NK-92 (cell line): ENCODE data around the gene SHMT1.
"Not testable (repeated sequence)": the region's sequence is repeated elsewhere in the genome, so short reads cannot be mapped to it uniquely, and the experiment has no call there.

Experiments used
- DNase-seq: peaks from one replicate; lab custom pipeline; 2025; ENCODE audit not compliant: unreplicated experiment; lab: John Stamatoyannopoulos, UW

SHMT1 gene

GRCh38 chr17:18363101-18364049 lies at the start of gene SHMT1:
SHMT1 (minus strand) TSS chr17:18363550; CDS start chr17:18355981, 7,569 bp downstream.
- peak; percentile 35 for DNase-seq

DNA sequence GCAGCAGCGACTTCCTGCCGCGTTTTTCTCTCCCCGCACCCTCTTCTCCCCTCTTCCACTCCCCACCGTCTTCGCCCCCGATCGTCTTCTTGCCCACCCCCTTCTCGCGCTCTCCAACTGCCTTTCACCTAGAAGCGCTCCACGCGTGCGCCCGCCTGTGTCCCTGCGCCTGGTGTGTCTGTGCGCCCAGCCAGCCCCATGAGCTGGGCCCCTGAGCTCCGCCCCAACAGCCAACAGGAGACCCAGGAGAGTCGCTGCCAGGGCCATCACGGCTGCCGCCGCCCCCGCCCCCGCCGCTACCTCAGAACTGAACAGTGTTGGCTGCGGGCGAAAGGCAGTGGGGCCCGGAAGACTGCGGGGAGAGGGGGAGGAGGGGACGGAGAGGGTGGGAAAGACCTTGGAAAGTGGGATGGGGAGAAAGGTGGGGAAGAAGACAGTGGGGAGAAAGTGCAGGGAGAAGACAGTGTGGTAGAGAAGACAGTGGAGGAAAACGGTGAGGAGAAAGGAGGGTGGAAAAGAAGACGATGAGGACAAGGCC lies 48.7 kb upstream of the SHMT1 start:
- not testable (repeated sequence) for DNase-seq

DNA sequence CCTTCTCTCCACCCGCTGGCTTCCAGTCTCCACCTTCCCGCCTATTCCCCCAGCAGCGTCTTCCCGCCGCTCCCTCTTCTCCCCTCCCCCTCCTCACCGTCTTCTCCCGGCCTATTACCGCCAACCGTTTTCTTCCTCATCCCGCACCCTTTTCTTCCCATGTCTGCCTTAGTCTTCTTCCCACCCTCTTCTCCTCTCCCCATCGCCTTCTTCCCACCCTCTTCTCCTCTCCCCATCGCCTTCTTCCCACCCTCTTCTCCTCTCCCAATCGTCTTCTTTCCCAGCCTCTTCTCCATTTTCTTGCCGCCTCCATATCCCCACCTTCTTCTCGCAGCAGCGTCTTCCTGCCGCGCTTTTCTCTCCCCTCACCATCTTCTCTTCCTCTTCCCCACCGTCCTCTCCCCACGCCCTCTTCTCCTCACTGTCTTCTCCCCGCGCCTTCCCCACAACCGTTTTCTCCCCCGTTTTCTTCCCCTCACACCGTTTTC lies 48.1 kb upstream of the SHMT1 start:
- DNase-seq, result not testable (repeated sequence)

GRCh38 chr17:18410736-18411135 lies 47.4 kb upstream of the SHMT1 start:
- DNase-seq, result not testable (repeated sequence)

GRCh38 chr17:18409321-18409720 lies 46.0 kb upstream of the SHMT1 start:
- not testable (repeated sequence) for DNase-seq

GRCh38 chr17:18408906-18409305 lies 45.6 kb upstream of the SHMT1 start:
- not testable (repeated sequence) for DNase-seq

GRCh38 chr17:18403604-18404003 lies 40.3 kb upstream of the SHMT1 start:
- not testable (repeated sequence) for DNase-seq

- not testable (repeated sequence) for DNase-seq
Measured at GRCh38 chr17:18403166-18403565, 39.8 kb upstream of the SHMT1 start.

GRCh38 chr17:18401872-18402590 lies 38.7 kb upstream of the SHMT1 start:
- not testable (repeated sequence) for DNase-seq

DNA sequence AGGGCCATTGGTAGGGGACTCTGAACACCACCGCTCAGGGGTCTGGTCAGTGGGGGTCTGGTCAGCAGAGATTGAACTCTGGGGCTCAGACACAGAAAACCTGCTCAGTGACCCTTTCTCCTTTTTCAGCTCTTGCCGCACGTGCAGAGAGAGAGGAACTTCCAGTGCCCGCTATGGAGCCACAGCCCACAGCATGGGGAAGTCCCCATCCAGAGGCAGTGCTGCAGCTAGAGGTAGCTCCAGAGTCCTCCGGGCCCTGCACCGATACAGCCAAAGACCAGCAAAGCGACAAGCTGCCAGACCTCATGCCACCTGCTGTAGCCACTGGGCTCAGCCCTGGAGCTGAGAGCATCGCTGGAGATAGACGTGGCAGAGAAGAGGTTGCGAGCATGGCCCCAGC lies 25.4 kb upstream of the SHMT1 start:
- not testable (repeated sequence) for DNase-seq

DNA sequence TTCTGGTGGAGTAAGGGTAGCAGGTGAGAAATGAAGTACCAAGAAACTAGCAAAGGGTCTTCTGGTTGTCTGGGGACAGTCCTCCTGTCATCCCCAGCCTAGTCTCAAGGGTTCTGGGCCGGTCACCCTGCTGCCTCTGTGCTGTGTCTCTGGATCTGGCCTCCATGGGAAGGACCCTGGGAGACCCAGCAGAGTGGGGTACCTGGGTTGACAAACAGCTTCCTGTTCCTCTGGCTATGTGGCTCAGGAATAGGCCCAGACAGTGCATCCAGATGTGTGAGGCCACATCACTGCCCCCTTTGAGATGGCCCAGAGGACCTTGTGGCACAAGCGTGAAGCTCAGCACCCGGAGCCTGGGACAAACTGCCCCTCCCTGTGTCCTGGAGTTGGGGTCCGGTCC lies 24.9 kb upstream of the SHMT1 start:
- DNase-seq, result not testable (repeated sequence)

DNA sequence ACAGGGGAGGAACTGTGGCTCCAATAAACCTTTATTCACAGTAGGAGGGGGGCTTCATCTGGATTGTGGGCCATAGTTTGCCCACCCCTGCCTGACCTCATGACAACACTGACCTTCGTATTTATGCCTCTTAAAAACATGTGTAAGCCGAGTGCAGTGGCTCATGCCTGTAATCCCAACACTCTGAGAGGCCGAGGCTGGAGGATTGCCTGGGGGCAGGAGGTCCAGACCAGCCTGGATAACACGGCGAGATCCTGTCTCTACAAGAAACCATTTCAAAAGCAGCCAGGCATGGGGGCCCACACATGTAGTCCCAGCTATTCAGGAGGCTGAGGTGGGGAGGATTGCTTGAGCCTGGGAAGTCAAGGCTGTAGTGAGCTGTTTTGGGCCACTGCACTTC lies 24.2 kb upstream of the SHMT1 start:
- DNase-seq, result not testable (repeated sequence)

GRCh38 chr17:18384271-18384670 lies 20.9 kb upstream of the SHMT1 start:
- DNase-seq, result not testable (repeated sequence)

DNA sequence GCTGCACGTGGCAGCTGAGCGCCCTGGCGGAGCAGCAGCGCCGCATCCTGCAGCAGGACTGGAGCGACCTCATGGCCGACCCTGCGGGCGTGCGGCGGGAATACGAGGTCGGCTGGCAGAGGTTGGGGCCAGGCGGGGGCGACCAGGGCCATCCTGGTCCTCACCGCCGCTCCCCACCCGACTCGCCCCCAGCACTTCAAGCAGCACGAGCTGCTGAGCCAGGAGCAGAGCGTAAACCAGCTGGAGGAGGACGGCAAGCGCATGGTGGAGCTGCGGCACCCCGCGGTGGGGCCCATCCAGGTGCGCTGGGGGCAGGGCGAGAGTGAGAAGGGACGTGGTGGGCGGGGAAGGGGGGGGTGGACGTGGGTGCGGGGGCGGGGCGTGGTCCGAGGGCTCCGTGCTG lies 19.7 kb upstream of the SHMT1 start:
- not testable (repeated sequence) for DNase-seq

DNA sequence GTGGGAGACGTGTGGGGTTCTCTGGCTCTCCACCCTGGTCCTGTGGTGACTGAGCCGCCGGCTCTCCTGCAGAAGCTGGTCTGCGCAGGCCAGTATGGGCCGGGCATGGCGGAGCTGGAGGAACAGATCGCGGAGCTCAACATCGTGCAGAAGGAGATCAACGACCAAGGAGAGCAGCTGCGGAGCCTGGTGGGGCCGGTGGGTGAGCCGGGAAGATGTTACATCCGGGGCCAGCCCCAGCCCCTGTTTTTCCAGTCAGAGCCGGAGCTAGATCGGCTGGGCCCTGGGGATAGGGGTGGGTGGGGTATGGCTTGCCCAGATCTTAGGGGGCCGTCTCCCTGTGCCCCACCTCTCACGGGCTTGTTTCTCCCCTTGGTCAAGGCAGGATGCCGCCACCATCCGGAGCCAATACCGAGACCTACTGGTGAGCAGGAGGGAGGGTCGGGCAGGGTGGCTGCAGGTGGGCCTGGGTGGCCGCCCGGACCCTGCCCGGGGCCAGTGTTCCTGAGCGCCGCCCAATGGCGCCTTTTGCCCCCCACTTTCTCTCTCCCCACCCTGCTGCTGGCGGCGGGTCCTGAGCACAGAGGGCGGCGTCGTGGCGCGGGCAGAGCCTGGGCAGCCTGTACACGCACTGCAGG lies 19.2 kb upstream of the SHMT1 start:
- DNase-seq, result no peak

DNA sequence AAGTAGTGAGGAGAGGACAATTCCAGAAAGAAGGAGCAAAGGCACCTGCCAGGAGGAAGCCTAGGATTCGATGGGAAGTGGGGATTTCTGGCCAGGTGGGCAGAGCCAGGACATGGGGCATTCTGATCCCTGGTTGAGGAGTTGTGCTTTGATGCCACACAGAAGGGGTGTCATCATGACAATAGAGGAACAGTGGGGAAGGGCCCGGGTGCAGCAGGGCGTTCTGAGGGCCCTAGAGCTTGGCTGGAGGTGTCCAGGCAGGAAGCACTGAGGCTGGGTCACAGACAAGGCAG lies 18.5 kb upstream of the SHMT1 start:
- no peak for DNase-seq

GRCh38 chr17:18381158-18381952 lies 18.0 kb upstream of the SHMT1 start:
- DNase-seq, result no peak

- no peak for DNase-seq
Measured at GRCh38 chr17:18380471-18381157, 17.3 kb upstream of the SHMT1 start.

GRCh38 chr17:18379246-18380146 lies 16.1 kb upstream of the SHMT1 start:
- no peak for DNase-seq
